HepG2 (cell line): ENCODE measurements around the gene KCNJ13. TPM values are rescaled to one million over a fixed set of nuclear protein-coding genes. Genes with fewer than 3 reads are reported as not detected.

Experiments used
- CBX1 ChIP-seq: IDR thresholded peaks from one replicate; pipeline ENCODE4 v1.6.1; 2016; ENCODE audit warnings: antibody characterized with exemption, low read depth
- DPF2 ChIP-seq: sonication (generic); formaldehyde crosslinking; IDR thresholded peaks from 2 replicates; pipeline ENCODE4 v1.4.0; 2020; ENCODE audit warnings: mild to moderate bottlenecking, low read depth, missing genetic modification reagents, borderline replicate concordance
- EED ChIP-seq: sonication (generic); formaldehyde crosslinking; IDR thresholded peaks from 2 replicates; pipeline ENCODE4 v1.5.0; 2020; ENCODE audit warnings: mild to moderate bottlenecking, missing genetic modification reagents
- KDM6A ChIP-seq: IDR thresholded peaks from 2 replicates; pipeline ENCODE4 v1.6.1; 2016; ENCODE audit warnings: low read depth
- LCORL ChIP-seq, 2 experiments: fragments of 450-650 bp in 1 of 2; sonication (generic) in 1 of 2; formaldehyde crosslinking in 1 of 2; IDR thresholded peaks; 2 replicates each; pipeline versions ENCODE4 v1.5.0 to v1.6.1; 2017 to 2020; ENCODE audit warnings: antibody characterized with exemption in 1 of 2, missing genetic modification reagents in 1 of 2
- NFRKB ChIP-seq: fragments of 450-650 bp; IDR thresholded peaks from 2 replicates; pipeline ENCODE4 v1.6.1; 2017
- RCOR2 ChIP-seq: IDR thresholded peaks from 2 replicates; pipeline ENCODE4 v1.6.1; 2016; ENCODE audit warnings: missing biosample characterization, missing genetic modification reagents
- SP1 ChIP-seq, 2 experiments: fragments of 450-650 bp in 1 of 2; sonication (generic) in 1 of 2; formaldehyde crosslinking in 1 of 2; IDR thresholded peaks; 2 replicates each; pipeline versions ENCODE4 v1.4.0 to v1.6.1; 2016 to 2020; ENCODE audit warnings: missing genetic modification reagents in 1 of 2
- ZNF232 ChIP-seq: sonication (generic); formaldehyde crosslinking; IDR thresholded peaks from 2 replicates; pipeline ENCODE4 v1.4.0; 2020; ENCODE audit warnings: missing genetic modification reagents, borderline replicate concordance
- ZNF841 ChIP-seq: sonication (generic); formaldehyde crosslinking; IDR thresholded peaks from 2 replicates; pipeline ENCODE4 v1.8.1; 2023; ENCODE audit warnings: missing genetic modification reagents, borderline replicate concordance
- polyA plus RNA-seq, 8 experiments: library from polyadenylated mRNA; depleted of rRNA in 3 of 8; stranded (reverse) in 7 of 8; unstranded in 1 of 8; fragments of >200 nt; fragmentation: Illumina TruSeq in 4 of 8; extraction: Trizol in 4 of 8; gene quantifications; 2 replicates each; pipeline versions ENCODE4 v1.2.1 to v1.2.3, GENCODE V29; 2011 to 2016; ENCODE audit warnings: low read depth in 4 of 8, missing spikeins in 1 of 8, mixed read lengths in 1 of 8; ENCODE audit not compliant: insufficient read depth in 1 of 8
- total RNA-seq, 5 experiments: library from RNA; depleted of rRNA; stranded (reverse); fragments of >200 nt; fragmentation: Illumina TruSeq; extraction: Trizol; gene quantifications; 2 replicates each; pipeline ENCODE4 v1.2.3, GENCODE V29; 2016; ENCODE audit warnings: low read depth in 1 of 5
- TF ChIP-seq, protein P1 (sequence below): sonication (generic); formaldehyde crosslinking; IDR thresholded peaks from 2 replicates; pipeline ENCODE4 v1.5.0; 2020; ENCODE audit warnings: missing genetic modification reagents
- TF ChIP-seq, protein P2 (sequence below): sonication (generic); formaldehyde crosslinking; IDR thresholded peaks from 2 replicates; pipeline ENCODE4 v1.4.0; 2020; ENCODE audit warnings: mild to moderate bottlenecking, missing genetic modification reagents
- TF ChIP-seq, protein P3 (sequence below): sonication (generic); formaldehyde crosslinking; IDR thresholded peaks from 2 replicates; pipeline ENCODE4 v1.4.0; 2020; ENCODE audit warnings: mild to moderate bottlenecking, missing genetic modification reagents

Gene KCNJ13
- total and polyA plus RNA-seq, 2 of the 13 experiments (the other 11 are each of a cell fraction or from before 2014, with no cell fraction given) = not detected

GRCh38 chr2:232781765-232782164, 5.4 kb upstream of the KCNJ13 start (continued):
- no peak for TF ChIP-seq ZNF841 (CRISPR knock-in tag)
- no peak for TF ChIP-seq EED (CRISPR knock-in tag)
- TF ChIP-seq, protein P1, sequence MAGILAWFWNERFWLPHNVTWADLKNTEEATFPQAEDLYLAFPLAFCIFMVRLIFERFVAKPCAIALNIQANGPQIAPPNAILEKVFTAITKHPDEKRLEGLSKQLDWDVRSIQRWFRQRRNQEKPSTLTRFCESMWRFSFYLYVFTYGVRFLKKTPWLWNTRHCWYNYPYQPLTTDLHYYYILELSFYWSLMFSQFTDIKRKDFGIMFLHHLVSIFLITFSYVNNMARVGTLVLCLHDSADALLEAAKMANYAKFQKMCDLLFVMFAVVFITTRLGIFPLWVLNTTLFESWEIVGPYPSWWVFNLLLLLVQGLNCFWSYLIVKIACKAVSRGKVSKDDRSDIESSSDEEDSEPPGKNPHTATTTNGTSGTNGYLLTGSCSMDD (CRISPR knock-in tag) = no peak
- no peak for TF ChIP-seq RCOR2 (CRISPR knock-in tag)
- no peak for TF ChIP-seq NFRKB
- TF ChIP-seq, protein P2, sequence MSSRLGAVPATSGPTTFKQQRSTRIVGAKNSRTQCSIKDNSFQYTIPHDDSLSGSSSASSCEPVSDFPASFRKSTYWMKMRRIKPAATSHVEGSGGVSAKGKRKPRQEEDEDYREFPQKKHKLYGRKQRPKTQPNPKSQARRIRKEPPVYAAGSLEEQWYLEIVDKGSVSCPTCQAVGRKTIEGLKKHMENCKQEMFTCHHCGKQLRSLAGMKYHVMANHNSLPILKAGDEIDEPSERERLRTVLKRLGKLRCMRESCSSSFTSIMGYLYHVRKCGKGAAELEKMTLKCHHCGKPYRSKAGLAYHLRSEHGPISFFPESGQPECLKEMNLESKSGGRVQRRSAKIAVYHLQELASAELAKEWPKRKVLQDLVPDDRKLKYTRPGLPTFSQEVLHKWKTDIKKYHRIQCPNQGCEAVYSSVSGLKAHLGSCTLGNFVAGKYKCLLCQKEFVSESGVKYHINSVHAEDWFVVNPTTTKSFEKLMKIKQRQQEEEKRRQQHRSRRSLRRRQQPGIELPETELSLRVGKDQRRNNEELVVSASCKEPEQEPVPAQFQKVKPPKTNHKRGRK (CRISPR knock-in tag) = no peak
- no peak for TF ChIP-seq DPF2 (CRISPR knock-in tag)
- TF ChIP-seq KDM6A = no peak
- no peak for TF ChIP-seq LCORL (IDR thresholded peaks at IDR 0.05)
- no peak for TF ChIP-seq LCORL (CRISPR knock-in tag; IDR thresholded peaks at IDR 0.05)
- TF ChIP-seq ZNF232 = no peak
- TF ChIP-seq, protein P3, sequence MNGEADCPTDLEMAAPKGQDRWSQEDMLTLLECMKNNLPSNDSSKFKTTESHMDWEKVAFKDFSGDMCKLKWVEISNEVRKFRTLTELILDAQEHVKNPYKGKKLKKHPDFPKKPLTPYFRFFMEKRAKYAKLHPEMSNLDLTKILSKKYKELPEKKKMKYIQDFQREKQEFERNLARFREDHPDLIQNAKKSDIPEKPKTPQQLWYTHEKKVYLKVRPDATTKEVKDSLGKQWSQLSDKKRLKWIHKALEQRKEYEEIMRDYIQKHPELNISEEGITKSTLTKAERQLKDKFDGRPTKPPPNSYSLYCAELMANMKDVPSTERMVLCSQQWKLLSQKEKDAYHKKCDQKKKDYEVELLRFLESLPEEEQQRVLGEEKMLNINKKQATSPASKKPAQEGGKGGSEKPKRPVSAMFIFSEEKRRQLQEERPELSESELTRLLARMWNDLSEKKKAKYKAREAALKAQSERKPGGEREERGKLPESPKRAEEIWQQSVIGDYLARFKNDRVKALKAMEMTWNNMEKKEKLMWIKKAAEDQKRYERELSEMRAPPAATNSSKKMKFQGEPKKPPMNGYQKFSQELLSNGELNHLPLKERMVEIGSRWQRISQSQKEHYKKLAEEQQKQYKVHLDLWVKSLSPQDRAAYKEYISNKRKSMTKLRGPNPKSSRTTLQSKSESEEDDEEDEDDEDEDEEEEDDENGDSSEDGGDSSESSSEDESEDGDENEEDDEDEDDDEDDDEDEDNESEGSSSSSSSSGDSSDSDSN (CRISPR knock-in tag) = no peak
- TF ChIP-seq CBX1 = no peak
- no peak for TF ChIP-seq SP1 (IDR thresholded peaks at IDR 0.05)
- TF ChIP-seq SP1 (CRISPR knock-in tag; IDR thresholded peaks at IDR 0.05) = no peak
